Measurements from ENCODE around the gene SP3.

Gene SP3

DNA sequence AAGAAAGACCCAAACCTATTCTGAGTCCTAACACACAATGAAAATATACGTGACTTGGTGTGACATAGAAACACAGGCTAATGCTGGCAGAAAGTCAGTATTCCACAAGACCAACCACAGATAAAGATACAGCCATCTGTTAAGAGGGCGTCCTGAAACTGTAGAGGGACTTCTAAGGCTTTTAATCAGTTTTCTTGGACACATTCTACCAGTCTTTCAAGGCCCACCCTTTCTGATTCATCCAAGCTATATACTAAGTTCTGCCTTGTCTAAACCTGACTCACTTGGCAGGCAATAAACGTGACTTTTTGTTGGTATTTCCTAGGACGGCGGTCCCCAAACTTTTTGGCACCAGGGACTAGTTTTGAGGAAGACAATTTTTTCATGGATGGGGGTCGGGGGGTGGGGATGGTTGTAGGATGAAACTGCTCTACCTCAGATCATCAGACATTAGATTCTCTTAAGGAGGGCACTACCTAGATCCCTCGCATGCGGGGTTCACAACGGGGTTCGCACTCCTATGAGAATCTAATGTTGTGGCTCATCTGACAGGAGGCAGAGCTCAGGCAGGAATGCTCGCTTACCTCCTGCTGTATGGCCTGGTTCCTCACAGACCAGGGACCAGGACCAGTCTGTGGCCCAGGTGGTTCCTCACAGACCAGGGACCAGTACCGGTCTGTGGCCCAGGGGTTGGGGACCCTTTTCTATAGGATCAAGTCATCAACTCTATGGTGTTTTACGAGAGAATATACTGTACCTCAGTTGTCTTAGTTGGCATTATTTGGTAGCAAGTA lies 61.4 kb downstream of the SP3 start:
- no peaks in the 10 kb centered on the region for H3K27me3 ChIP-seq (replicated peaks)
- DNase-seq: no peak
- no peak overlapping the region for H3K27ac ChIP-seq
- no peak overlapping the region for H3K4me3 ChIP-seq (ENCODE audit: low read depth, low read length)
- in situ Hi-C loops (cut with HindIII; ENCODE audit: low pct_ligation_motif_present, low sequenced_read_pairs): no loop called here
- peaks cover 3% of the 10 kb centered on the region for H3K36me3 ChIP-seq (replicated peaks)
- TF ChIP-seq CTCF (IDR thresholded peaks at IDR 0.05; ENCODE audit: low read depth, low read length, missing control alignments): no peak

- in situ Hi-C loops (cut with HindIII; ENCODE audit: low pct_ligation_motif_present, low sequenced_read_pairs): no loop called here
- Histone ChIP-seq H3K27me3 (replicated peaks) (no peaks in the 10 kb centered on the region), H3K36me3 (replicated peaks) (no peaks in the 10 kb centered on the region), H3K4me3 (ENCODE audit: low read depth, low read length) (no peak overlapping the region), H3K27ac (no peak overlapping the region)
- no peak for DNase-seq
- no peak for TF ChIP-seq CTCF (IDR thresholded peaks at IDR 0.05; ENCODE audit: low read depth, low read length, missing control alignments)
These were observed 66.2 kb downstream of the SP3 start for GRCh38 chr2:173898996-173899395.

DNA sequence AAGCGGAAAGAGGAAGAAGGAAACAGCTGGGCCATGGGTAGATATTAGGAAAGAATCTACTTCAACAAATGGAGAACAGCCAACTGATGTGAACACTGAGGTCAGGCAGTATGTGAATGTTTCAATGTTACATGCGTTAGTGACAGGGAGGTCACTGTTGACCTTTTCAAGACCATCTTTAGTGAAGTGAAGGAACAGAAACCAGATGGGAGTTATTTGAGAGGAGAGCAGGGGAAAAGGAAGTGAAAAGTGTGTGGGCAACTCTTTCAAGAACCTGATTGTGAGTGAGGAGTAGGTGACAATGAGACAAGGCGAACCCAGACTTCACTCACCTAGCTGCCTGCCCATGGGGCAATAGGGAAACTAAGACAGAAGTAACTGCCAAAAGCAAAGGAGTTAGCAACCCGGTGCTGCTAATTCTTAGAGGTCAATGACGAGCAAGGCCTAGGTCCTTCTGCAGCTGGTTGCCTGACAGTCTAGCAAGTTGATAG lies 67.0 kb downstream of the SP3 start:
- H3K27me3 ChIP-seq (replicated peaks): no peaks in the 10 kb centered on the region
- H3K36me3 ChIP-seq (replicated peaks): no peaks in the 10 kb centered on the region
- TF ChIP-seq CTCF (IDR thresholded peaks at IDR 0.05; ENCODE audit: low read depth, low read length, missing control alignments): no peak
- no peak overlapping the region for H3K27ac ChIP-seq
- in situ Hi-C loops (cut with HindIII; ENCODE audit: low pct_ligation_motif_present, low sequenced_read_pairs): no loop called here
- H3K4me3 ChIP-seq (ENCODE audit: low read depth, low read length): no peak overlapping the region
- no peak for DNase-seq

DNA sequence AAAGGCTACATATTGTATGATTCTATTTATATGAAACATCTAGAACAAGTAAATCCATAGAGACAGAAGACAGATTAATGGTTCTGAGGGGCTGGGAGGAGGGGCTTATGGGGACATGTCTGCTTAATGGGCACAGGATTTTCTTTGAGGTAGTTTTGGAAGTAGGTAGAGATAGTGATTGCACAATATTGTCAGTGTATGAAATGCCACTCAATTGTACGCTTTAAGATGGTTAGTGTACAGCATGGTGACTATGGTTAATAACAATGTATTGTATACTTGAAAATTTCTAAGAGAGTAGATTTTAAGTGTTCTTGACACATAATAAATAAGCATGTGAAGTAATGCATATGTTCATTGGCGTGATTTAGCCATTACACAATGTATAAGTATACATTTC lies 68.4 kb downstream of the SP3 start:
- H3K27me3 ChIP-seq (replicated peaks): no peaks in the 10 kb centered on the region
- H3K36me3 ChIP-seq (replicated peaks): no peaks in the 10 kb centered on the region
- no peak overlapping the region for H3K27ac ChIP-seq
- no peak for TF ChIP-seq CTCF (IDR thresholded peaks at IDR 0.05; ENCODE audit: low read depth, low read length, missing control alignments)
- DNase-seq: no peak
- H3K4me3 ChIP-seq (ENCODE audit: low read depth, low read length): no peak overlapping the region
- in situ Hi-C loops (cut with HindIII; ENCODE audit: low pct_ligation_motif_present, low sequenced_read_pairs): no loop called here

- DNase-seq: no peak
- H3K27ac ChIP-seq: no peak overlapping the region
- no peaks in the 10 kb centered on the region for H3K27me3 ChIP-seq (replicated peaks)
- in situ Hi-C loops (cut with HindIII; ENCODE audit: low pct_ligation_motif_present, low sequenced_read_pairs): no loop called here
- no peak for TF ChIP-seq CTCF (IDR thresholded peaks at IDR 0.05; ENCODE audit: low read depth, low read length, missing control alignments)
- H3K4me3 ChIP-seq (ENCODE audit: low read depth, low read length): no peak overlapping the region
- no peaks in the 10 kb centered on the region for H3K36me3 ChIP-seq (replicated peaks)
These were observed 72.8 kb downstream of the SP3 start for GRCh38 chr2:173892341-173892740.
